Measurements from ENCODE around the gene PPFIA3.

- TF ChIP-seq EZH2 (IDR thresholded peaks at IDR 0.05; ENCODE audit: low read depth), result no peak
- no peak for TF ChIP-seq CTCF (conservative IDR thresholded peaks at IDR 0.05)
These were observed 53.9 kb downstream of the PPFIA3 start for GRCh38 chr19:49173198-49173597.
